Gastrocnemius medialis (tissue), 4 donors: Measurements from ENCODE around the gene YLPM1.

ENCODE experiments used
- CTCF ChIP-seq, 5 experiments: fragments of 450-650 bp in 3 of 5; fragments of 200-600 bp in 2 of 5; sonication (generic) in 2 of 5; IDR thresholded peaks in 4 of 5; conservative IDR thresholded peaks in 1 of 5; 1 replicate in 4 of 5; 2 replicates in 1 of 5; pipeline ENCODE4 v1.5.1; 2016 to 2019; ENCODE audit warnings: antibody characterized with exemption in 5 of 5, mild to moderate bottlenecking in 3 of 5, moderate library complexity in 3 of 5
- POLR2A ChIP-seq, 2 donors: fragments of 450-650 bp; IDR thresholded peaks; one replicate each; pipeline ENCODE4 v1.6.1; 2017; ENCODE audit warnings: antibody characterized with exemption in 2 of 2, mild to moderate bottlenecking in 2 of 2, moderate library complexity in 2 of 2

GRCh38 chr14:74835645-74836250, 72.6 kb downstream of the YLPM1 start:
- no peak for TF ChIP-seq CTCF (IDR thresholded peaks at IDR 0.05 in 4 of 5, conservative IDR thresholded peaks at IDR 0.05 in 1 of 5)
- no peak for TF ChIP-seq POLR2A (IDR thresholded peaks at IDR 0.05)
